ENCODE measurements around the gene PLA2G4B.

GRCh38 chr15:41827880-41828806 is 10.5 kb upstream of the PLA2G4B start, which contains the start of gene JMJD7:
- TF ChIP-seq CTCF (IDR thresholded peaks at IDR 0.05; ENCODE audit: insufficient read depth, low read depth, low read length) (no peak), EZH2 (IDR thresholded peaks at IDR 0.05; ENCODE audit: insufficient read depth, low read length) (no peak)

All from astrocyte (in vitro differentiated cells and primary cell).